SK-N-SH treated with all-trans-retinoic acid at 6 μM for 48 hours (cell line): Measurements from ENCODE around the gene UNC80.

Source experiments
- ARNTL ChIP-seq: fragments of 450-650 bp; formaldehyde crosslinking; IDR thresholded peaks from 2 replicates; pipeline ENCODE4 v1.5.0; 2020; ENCODE audit warnings: low read depth, mild to moderate bottlenecking, moderate library complexity, borderline replicate concordance
- CSDC2 ChIP-seq: fragments of 250-450 bp; sonication (Bioruptor Pico); IDR thresholded peaks from 2 replicates; pipeline ENCODE4 v1.5.0; 2020; ENCODE audit warnings: mild to moderate bottlenecking, moderate library complexity
- CSRNP3 ChIP-seq: fragments of 250-450 bp; sonication (Bioruptor Pico); IDR thresholded peaks from 2 replicates; pipeline ENCODE4 v1.5.1; 2021; ENCODE audit warnings: mild to moderate bottlenecking, moderate library complexity
- ESRRG ChIP-seq: fragments of 250-450 bp; sonication (Bioruptor Pico); IDR thresholded peaks from 2 replicates; pipeline ENCODE4 v1.6.1; 2021; ENCODE audit warnings: mild to moderate bottlenecking
- ISL1 ChIP-seq: fragments of 250-450 bp; sonication (Bioruptor Pico); IDR thresholded peaks from 2 replicates; pipeline ENCODE4 v2.1.2; 2022; ENCODE audit warnings: mild to moderate bottlenecking, moderate library complexity
- PATZ1 ChIP-seq: fragments of 250-450 bp; sonication (Bioruptor Pico); IDR thresholded peaks from 2 replicates; pipeline ENCODE4 v1.8.0; 2020; ENCODE audit warnings: mild to moderate bottlenecking, moderate library complexity, borderline replicate concordance
- POU6F1 ChIP-seq: fragments of 250-450 bp; sonication (Bioruptor Pico); IDR thresholded peaks from 2 replicates; pipeline ENCODE4 v1.8.0; 2021; ENCODE audit warnings: low read depth, mild to moderate bottlenecking, moderate library complexity, borderline replicate concordance
- RARB ChIP-seq: fragments of 250-450 bp; sonication (Bioruptor Pico); IDR thresholded peaks from 2 replicates; pipeline ENCODE4 v1.8.0; 2021; ENCODE audit warnings: mild to moderate bottlenecking, moderate library complexity
- SNAI2 ChIP-seq: fragments of 250-450 bp; sonication (Bioruptor Pico); IDR thresholded peaks from 2 replicates; pipeline ENCODE4 v1.5.0; 2020; ENCODE audit warnings: mild to moderate bottlenecking, moderate library complexity
- ZFP30 ChIP-seq: fragments of 450-650 bp; formaldehyde crosslinking; IDR thresholded peaks from 2 replicates; pipeline ENCODE4 v1.5.0; 2022; ENCODE audit warnings: mild to moderate bottlenecking, moderate library complexity

GRCh38 chr2:209726311-209726710, 45.3 kb upstream of the UNC80 start:
- TF ChIP-seq ISL1 (CRISPR knock-in tag): no peak
- TF ChIP-seq ESRRG (CRISPR knock-in tag): no peak
- no peak for TF ChIP-seq ARNTL
- no peak for TF ChIP-seq SNAI2 (CRISPR knock-in tag)
- no peak for TF ChIP-seq RARB (CRISPR knock-in tag)
- no peak for TF ChIP-seq PATZ1 (CRISPR knock-in tag)
- no peak for TF ChIP-seq CSDC2
- no peak for TF ChIP-seq ZFP30 (CRISPR knock-in tag)
- TF ChIP-seq POU6F1: no peak
- TF ChIP-seq CSRNP3: no peak
